Hepatocyte (in vitro differentiated cells): ENCODE data around the gene MBOAT2.

Source experiments
- CTCF ChIP-seq: fragments of 200-600 bp; sonication (generic); IDR thresholded peaks from 2 replicates; pipeline ENCODE4 v1.5.1; 2016; ENCODE audit warnings: antibody characterized with exemption, mild to moderate bottlenecking; ENCODE audit not compliant: poor library complexity
- EZH2phosphoT487 ChIP-seq: fragments of 200-600 bp; sonication (generic); IDR thresholded peaks from one replicate; pipeline ENCODE4 v1.6.1; 2018; ENCODE audit warnings: antibody characterized with exemption, mild to moderate bottlenecking, low read depth, moderate library complexity; ENCODE audit not compliant: unreplicated experiment, severe bottlenecking

GRCh38 chr2:8994386-8994785 is 9.1 kb downstream of the MBOAT2 start:
- TF ChIP-seq CTCF, result no peak
- no peak for TF ChIP-seq EZH2phosphoT487
